HG02943 (cell line): ENCODE results near the gene MXRA8.
A peak's percentile ranks its signal among the peaks of the same experiment; 100 is the strongest.
"Not testable (repeated sequence)": the region's sequence is repeated elsewhere in the genome, so short reads cannot be mapped to it uniquely, and the experiment has no call there.

Experiments
- ATAC-seq: cut with Tn5 transposase; IDR thresholded peaks from one replicate; pipeline ENCODE4 v1.9.1; 2021; ENCODE audit warnings: mild to moderate bottlenecking, low read depth, moderate library complexity; ENCODE audit not compliant: unreplicated experiment

Gene MXRA8, protein sequence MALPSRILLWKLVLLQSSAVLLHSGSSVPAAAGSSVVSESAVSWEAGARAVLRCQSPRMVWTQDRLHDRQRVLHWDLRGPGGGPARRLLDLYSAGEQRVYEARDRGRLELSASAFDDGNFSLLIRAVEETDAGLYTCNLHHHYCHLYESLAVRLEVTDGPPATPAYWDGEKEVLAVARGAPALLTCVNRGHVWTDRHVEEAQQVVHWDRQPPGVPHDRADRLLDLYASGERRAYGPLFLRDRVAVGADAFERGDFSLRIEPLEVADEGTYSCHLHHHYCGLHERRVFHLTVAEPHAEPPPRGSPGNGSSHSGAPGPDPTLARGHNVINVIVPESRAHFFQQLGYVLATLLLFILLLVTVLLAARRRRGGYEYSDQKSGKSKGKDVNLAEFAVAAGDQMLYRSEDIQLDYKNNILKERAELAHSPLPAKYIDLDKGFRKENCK

DNA sequence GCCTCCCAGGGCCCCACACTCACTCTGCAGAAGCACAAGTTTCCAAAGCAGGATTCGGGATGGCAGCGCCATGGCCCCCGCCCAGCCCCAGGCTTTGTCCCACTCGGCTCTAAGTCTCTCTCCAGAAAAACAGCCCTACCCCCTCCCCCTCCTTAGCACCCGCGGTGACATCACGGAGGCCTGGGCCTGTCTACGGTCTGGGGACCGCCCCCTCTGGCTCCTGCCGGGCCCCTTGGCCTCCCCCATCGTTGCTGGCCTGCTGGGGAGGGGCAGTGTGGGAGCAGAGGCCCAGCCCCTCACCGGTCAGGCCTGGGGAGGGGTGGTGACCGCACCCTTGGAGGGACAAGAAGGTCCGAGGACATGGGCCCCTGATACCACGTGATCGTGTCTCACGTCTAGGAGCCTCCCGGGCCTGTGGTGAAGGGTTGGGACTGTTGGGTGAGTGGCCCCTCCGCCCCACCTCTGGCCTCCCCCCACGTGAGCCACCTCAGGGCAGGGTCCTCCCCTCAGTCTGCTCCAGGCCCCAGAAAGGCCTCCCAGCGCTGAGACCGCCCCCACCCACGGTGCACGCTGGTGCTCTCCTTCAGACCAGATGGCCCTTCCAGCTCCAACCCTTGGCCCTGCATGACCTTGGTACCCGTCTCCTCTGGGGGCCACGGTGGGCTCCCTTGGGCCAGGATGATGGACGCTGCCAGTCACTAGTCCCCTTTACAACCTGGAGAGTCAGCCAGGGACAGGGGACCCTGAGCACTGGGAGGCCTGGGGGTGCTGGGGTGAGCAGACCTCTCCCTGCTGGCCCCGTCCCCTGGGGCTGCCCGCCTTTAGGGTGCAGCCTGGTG, at the start of gene MXRA8:
MXRA8 (minus strand) TSS at position 123 of the 839 bp plus-strand sequence; CDS start at position 72, 51 bp downstream.
- no peak for ATAC-seq

DNA sequence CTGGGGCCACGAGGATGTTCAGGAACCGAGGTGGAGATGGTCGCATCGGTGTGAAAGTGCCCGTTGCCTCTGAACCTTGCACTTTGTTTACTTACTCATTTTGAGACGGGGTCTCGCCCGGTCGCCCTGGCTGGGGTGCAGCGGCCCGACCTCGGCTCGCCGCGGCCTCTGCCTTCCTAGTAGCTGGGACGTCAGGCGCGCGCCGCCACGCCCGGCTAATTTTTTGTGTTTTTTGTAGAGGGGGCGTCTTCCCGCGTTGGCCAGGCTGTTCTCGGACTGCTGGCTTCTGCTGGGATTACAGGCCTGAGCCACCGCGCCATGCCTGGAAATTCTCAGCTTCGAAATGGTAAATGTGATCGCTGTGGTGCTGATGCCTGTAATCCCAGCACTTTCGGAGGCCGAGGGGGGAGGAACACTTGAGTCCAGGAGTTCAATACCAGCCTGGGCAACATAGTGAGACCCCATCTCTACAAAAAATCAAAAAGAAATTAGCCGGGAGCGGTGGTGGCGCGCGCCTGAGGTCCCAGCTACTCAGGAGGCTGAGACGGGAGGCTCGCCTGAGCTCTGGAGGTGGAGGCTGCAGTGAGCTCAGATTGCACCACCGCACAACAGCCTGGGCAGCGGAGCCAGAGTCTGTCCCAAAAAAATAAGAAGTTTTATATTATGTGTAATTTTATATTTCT, 49.4 kb upstream of the MXRA8 start:
- ATAC-seq = peak; percentile 22

DNA sequence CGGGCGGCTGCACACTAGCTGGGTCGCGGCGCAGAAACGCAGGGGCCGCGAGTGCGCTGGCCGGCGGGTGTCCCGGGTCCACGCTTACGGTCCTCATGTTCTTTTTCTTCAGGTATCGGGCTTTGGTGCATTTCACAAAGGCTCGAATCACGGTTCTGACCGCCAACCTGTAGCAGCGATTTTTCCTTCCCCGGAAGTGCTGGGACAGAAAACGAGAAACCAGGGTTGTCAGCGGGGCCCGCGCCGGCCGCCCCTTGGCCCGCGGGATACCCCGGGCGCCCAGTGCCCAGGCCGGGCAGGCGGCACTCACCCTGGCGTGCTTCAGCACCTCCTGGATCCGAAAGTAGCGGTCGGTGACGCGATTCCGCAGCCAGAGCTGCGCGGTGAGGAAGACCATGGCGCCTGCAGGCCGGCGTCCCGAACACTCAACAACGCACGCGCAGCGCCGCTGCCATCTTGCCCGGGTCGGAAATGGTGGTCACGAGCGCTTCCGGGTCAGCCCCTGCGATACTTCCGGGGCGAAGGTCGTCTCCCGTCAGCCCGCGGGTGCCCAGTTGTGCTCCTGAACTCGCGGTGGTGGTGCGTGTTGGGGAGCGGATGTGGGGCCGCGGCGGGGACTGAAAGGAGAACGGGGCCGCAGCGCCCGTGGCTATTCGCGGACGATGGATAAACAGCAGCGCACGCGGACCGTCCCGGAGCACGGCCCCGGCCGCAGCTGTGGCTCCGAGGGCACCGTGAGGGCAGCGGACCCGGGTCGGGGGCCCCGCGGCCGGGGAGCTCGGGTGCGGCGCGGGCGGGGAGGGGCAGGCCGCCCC, 48.7 kb upstream of the MXRA8 start, which contains the start of gene MRPL20:
MRPL20 (minus strand) TSS at position 473 of the 815 bp plus-strand sequence; CDS start at position 397, 76 bp downstream.
- peak; percentile 82 for ATAC-seq

DNA sequence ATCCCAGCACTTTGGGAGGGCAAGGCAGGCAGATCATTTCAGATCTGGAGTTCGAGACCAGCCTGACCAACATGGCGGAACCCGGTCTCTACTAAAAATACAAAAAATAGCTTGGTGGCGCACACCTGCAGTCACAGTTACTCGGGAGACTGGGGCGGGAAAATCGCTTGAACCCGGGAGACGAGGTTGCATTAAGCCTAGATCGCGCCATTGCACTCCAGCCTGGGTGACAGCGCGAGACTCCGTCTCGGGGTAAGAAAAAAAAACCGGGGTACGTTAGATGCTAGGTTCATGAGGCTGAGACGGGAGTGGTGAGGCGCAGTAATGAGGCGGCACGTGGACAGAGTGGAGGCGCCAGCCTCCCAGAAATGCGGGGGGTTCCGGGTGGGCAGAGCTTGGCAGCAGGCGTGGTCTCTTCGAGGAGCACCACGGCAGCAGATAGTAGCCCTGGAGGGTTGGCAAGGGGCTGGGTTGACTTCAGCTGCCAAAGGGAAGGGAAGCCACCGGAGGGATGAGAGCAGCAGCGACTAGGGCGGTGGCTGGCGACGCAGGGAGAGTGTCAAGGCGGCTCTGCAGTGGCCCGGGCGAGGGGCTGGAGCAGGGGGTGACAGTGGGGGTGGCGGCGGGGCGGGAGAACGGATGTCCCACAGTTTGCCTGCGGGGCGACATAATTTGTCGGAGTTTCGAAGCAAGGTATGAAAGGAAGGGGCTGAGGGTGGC, 47.9 kb upstream of the MXRA8 start:
- ATAC-seq = no peak

DNA sequence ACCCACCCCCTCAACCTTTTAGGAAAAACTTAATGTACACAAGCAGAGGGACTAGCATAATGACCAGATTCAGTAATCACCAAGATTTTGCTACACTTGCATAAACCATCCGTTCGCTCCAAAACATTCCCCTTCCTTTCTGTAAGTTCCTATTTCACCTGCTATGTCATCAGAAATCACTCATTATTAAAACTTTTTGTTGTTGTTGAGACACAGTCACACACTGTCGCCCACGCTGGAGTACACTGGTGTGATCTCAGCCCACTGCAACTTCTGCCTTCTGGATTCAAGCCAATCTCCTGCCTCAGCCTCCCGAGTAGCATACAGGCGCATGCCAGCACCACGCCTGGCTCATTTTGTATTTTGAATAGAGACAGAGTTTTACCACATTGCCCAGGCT, 45.3 kb upstream of the MXRA8 start:
- no peak for ATAC-seq

DNA sequence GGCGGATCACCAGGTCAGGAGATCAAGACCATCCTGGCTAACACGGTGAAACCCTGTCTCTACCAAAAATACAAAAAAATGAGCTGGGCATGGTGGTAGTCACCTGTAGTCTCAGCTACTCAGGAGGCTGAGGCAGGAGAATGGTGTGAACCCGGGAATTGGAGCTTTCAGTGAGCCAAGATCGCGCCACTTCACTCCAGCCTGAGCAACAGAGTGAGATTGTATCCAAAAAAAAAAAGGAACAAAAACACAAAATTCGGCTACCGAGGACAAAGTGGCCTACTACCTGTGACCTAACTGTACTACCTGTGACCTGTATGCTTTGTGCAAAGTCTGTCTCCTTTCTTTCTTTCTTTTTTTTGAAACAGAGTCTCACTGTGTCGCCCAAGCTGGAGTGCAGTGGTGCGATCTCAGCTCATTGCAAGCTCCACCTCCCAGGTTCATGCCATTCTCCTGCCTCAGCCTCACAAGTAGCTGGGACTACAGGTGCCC, 44.6 kb upstream of the MXRA8 start:
- not testable (repeated sequence) for ATAC-seq

DNA sequence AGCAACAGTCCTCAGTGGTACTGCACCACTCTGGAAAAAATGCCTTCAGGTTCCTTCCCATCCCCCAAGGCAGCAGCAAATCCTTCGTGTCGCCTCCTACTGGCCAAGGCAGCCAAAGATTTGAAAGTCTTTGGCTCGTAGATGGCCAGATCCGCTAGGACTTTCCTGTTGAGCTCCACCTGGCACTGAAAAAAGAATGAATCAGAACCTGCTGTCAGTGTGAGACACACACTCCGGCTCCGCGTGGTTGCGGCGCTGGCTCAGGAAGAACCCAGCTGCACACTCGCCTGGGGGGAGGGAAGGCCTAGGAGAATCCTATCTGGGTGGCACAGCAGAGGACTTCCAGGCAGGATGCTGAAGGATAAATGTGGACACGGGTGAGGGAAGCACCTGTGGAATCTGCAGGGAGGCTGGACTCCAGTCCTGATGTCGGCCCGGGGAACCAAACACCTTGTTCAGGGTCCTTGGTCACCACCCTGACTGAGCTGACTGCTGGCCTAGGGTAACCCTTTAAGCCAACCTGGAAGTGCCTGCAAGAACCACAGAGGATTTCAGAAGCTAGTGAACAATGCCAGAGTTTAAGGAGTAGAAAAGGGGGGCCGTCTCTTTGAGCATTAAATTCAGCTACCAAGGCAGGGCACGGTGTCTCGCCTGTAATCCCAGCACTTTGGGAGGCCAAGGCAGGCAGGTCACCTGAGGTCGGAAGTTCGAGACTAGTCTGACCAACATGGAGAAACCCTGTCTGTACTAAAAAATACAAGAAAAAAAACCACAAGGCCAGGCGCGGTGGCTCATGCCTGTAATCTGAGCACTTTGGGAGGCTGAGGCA, 43.9 kb upstream of the MXRA8 start:
- ATAC-seq = no peak

DNA sequence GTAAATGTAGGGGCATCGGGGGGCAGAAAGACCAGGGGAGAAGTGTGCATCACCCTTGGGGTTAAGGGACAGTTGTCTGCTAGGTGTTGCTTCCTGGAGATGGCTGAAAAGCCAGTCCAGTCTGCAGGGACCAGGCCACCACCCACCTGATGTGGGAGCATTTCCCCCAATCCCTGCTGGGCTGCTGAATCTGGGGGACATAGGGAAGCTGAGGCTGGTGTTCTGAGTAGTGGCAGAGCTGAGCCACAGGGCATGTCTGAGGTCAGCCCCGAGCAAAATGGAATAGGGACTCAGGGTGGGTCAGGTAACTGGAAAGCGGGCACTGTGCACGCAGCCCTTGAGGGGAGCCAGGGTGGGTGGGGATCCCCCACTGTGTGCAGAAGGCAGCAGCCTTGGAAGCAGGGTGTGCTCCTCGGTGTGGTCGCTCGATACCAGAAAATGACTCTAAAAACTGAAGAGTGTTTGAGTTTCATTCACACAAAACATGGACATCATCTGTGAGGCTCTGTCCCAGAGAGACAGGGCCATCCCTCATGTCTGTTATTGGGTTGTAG, 43.2 kb upstream of the MXRA8 start:
- ATAC-seq = no peak

DNA sequence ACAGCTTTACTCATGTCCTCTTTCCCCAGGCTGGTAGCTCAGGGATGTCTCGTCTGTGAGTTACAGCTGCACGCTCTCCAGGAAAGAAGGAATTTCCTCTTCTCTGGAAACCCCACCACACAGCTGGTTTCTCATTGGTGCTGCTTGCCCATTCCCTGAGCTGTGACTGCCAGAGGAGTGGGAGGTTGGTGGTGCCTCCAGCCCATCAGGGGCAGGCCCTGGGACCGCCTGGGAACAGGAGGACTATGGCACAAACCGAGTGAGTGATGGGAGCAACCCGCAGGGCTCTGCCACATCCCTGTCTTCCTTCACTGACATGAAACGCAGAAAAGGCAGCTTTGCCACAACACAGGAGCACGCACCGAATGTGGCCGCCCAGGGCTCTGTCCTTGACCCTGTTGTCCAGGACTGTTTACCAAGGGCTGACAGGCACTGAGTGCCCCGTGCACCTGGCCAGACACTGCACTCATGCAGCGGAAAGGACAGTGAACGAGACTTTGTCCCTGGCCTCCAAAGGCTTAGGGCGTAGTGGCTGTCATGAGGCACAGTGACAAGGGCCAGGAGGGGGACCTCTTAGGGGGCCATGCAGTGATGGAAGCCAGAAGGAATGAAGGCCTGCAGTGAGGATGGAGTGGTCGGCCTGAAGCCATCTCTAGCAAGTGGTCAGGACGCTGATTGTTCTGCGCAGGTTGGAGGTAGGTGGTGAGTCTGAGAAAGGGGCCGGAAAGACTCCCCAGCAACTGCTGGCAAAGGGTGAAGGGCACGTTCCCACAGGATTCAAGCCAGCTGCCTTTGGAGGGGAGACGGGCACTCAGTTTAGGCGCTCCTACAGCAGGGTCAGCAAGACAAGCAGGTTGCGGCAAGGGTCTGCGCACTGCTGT, 42.5 kb upstream of the MXRA8 start:
- no peak for ATAC-seq

DNA sequence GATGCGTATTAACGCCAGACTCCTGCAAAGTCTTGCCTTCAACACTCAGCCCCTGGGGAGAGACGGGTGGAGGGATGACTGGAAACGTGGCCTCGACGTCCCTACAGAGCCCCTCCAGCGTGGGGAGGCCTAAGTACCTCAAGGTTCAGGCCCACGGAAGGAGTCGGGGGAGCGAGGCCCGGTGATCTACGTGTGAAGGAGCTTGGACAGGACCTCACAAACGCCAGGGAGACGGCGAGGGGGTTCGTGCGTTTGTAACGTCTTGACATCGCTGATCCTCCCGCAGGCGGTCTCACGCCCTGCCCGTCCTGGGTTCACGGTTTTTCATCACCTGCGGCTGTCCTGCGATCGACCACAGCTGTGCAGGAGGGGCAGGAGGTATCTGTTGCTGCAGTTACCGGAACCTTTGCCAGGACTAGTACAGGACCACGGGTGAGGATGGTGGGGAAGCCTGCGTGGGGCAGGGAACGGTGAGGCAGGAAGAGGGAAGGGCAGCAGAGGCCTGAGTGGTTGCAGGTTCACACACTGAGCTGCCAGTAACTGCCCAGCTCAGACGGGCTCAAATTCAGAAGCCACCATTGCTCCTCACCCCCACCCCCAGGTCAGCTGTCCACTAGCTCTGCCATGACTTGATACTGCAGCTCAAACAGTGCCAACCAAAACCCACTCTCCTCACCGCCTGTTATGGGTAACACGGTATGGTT, 41.7 kb upstream of the MXRA8 start:
- peak; percentile 8 for ATAC-seq

DNA sequence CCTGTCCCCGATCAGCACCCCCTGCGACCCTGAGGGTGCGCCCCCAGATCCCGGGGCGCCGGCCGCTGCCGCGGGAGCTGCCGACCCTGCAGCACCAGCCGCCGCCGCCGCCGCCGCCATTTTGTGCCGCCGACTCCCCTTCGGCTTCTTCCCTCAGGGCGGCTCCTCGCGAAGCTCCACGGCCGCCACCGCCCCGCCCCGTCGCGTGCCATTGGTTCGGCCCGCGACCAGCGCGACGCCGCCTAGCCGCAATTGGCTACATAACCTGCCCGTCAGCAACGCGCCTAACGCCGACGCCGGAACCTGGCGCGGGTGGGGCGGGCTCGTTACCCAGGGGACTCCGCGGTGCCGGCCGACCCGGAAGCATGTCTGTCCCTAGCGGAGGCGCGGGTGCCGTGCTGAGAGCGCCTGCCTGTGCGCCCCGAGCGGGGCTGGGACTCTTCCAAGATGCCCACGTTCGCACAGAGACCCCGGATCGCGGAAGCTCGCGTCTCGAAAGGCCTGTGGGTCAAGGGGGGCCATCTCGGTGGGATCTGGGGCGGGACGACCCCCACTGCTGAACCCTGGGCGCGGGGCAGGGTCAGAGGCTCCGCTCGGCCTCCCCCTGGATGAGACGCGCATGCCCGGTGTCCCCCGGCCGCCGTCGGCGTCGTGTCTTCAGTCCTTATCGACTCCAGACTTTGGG, 41.0 kb upstream of the MXRA8 start, which contains the start of gene CCNL2:
CCNL2 (minus strand) TSS at position 149 of the 685 bp plus-strand sequence; CDS start at position 120, 29 bp downstream.
- peak; percentile 90 for ATAC-seq

DNA sequence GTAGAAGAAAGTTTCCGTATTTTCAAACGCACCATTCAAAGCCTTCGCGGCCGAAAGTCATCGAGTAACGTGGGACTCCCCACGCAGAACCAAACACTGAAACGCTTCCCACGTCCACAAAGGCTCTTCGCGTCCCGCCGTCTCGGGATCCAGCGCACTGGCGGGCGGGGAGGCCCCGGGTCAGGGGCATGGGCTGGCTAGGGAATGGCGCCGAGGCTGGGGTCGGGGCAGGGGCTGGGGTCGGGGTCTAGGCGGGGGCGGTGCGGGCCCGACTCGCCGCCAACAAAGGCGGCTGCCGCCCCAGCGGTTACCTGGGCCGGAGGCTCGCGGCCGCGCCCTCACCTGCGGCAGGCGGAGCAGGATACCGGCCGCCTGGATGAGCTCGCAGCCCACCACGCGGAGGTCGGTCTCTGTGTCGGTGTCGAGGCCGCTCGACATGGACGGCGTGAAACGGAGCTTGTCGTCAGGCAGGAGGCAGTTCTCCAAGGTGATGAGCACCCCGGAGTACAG, 40.4 kb upstream of the MXRA8 start:
- peak; percentile 17 for ATAC-seq

DNA sequence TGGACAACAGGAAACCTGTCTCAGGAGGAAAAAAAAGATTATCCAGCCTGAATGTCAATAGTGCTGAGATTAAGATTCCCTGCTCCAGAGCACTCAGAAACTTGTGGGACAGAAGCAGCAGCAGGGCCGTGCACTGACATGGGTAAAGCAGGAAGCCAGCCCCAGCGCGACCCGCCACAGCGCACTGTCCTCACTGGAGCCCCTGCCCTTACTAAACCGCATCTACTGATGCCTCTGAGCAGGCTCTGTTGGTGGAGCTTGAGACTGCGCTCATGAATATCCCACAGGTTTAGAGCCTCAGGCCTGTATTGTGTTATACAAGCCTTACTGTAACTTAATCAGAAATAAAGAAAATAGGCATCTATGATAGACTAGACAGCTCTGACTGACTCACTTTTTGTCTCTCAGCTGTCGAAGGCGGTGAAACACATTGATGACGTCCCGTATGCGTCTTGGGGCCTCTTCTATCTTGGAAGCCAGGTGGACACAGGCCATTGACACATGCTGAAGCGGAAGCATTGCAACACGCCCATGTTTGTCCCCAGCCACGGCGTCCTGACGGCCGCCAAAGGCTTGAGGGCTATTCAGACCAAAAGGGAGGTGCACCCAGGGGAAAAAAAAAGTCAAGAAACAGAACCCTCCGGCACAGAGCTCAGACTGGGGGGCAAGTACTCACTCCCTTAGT, 39.6 kb upstream of the MXRA8 start:
- ATAC-seq = no peak

DNA sequence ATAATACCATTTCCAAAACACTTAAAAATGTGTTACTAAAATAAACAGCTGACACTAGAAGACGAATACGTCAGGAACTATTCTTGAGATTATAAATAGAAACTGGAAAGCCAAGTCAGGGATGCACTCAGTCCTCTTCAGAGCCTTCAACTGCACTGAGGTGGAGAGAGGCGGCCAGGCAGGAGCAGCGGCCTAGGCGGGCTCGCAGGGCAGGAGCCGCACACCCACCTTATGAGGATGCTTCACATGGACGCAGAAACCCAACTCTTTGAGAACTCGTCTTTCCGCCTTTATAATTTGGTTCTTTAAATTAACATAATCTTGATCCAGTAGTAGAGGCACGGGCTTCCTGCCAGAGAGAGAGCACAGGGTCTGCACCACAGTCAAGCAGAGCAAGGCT, 36.8 kb upstream of the MXRA8 start:
- ATAC-seq = no peak

DNA sequence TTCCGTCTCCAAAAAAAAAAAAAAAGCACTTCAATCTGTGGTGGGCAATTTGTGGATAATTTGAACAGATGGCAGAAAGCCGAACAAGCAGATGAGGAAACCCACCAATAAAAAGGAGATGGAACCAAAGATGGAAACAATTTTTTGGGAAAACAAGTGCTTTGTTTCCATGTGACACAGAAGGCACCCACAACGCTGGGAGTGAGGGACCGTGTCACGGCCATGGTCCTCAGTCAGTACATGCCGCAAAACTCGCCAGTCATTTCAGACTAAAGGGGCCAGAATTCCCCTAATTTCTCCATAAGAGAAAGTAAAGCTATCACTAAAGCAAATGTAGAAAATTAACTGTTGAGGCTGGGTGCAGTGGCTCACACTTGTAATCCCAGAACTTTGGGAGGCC, 35.8 kb upstream of the MXRA8 start:
- no peak for ATAC-seq
